NB4 (cell line): Measurements from ENCODE around the gene LZTS2.

ENCODE experiments used
- DNase-seq: peaks from one replicate; pipeline ENCODE4 v3.0.0; 2010; ENCODE audit warnings: low read depth
- H3K4me3 ChIP-seq: one replicate; pipeline ENCODE4 v1.5.1; 2011; ENCODE audit warnings: mild to moderate bottlenecking, low read depth, low read length, moderate library complexity
- CTCF ChIP-seq: IDR thresholded peaks from one replicate; pipeline ENCODE4 v1.5.1; 2012; ENCODE audit warnings: low read depth, low read length
- MAX ChIP-seq: IDR thresholded peaks from 2 replicates; pipeline ENCODE4 v1.6.1; 2011; ENCODE audit warnings: low read depth, low read length
- MYC ChIP-seq: IDR thresholded peaks from 2 replicates; pipeline ENCODE4 v1.6.1; 2011; ENCODE audit warnings: low read depth, low read length
- POLR2A ChIP-seq: IDR thresholded peaks from 2 replicates; pipeline ENCODE4 v1.6.1; 2011; ENCODE audit warnings: mild to moderate bottlenecking; ENCODE audit not compliant: insufficient read length; ENCODE audit errors: extremely low read depth

The LZTS2 gene

GRCh38 chr10:100978121-100978900, 21.3 kb upstream of the LZTS2 start:
- no peak overlapping the region for H3K4me3 ChIP-seq
- no peak for TF ChIP-seq MYC
- no peak for TF ChIP-seq POLR2A
- no peak for TF ChIP-seq CTCF
- no peak for TF ChIP-seq MAX
- no peak for DNase-seq

- no peak for DNase-seq
Measured at GRCh38 chr10:100978901-100979195, 20.8 kb upstream of the LZTS2 start.

GRCh38 chr10:100979791-100980272, 19.8 kb upstream of the LZTS2 start:
- H3K4me3 ChIP-seq = no peak overlapping the region
- no peak for DNase-seq
- TF ChIP-seq MYC = no peak
- TF ChIP-seq POLR2A = no peak
- TF ChIP-seq CTCF = no peak
- no peak for TF ChIP-seq MAX

More at GRCh38 chr10:100978901-100979195, 20.8 kb upstream of the LZTS2 start:
- TF ChIP-seq POLR2A (no peak), MAX (no peak), MYC (no peak), CTCF (no peak)
- no peak overlapping the region for H3K4me3 ChIP-seq

GRCh38 chr10:100980311-100980710, 19.3 kb upstream of the LZTS2 start:
- no peak overlapping the region for H3K4me3 ChIP-seq
- no peak for DNase-seq

GRCh38 chr10:100980711-100981110, 18.9 kb upstream of the LZTS2 start:
- DNase-seq = no peak
- no peak overlapping the region for H3K4me3 ChIP-seq
- TF ChIP-seq MAX (no peak), POLR2A (no peak), CTCF (no peak), MYC (no peak)

More at GRCh38 chr10:100980311-100980710, 19.3 kb upstream of the LZTS2 start:
- TF ChIP-seq MYC (no peak), CTCF (no peak), POLR2A (no peak), MAX (no peak)
